NB4 (cell line): ENCODE measurements around the gene CDC34.

Source experiments
- DNase-seq: peaks from one replicate; pipeline ENCODE4 v3.0.0; 2010; ENCODE audit warnings: low read depth
- H3K4me3 ChIP-seq: one replicate; pipeline ENCODE4 v1.5.1; 2011; ENCODE audit warnings: mild to moderate bottlenecking, low read depth, low read length, moderate library complexity
- CTCF ChIP-seq: IDR thresholded peaks from one replicate; pipeline ENCODE4 v1.5.1; 2012; ENCODE audit warnings: low read depth, low read length
- MAX ChIP-seq: IDR thresholded peaks from 2 replicates; pipeline ENCODE4 v1.6.1; 2011; ENCODE audit warnings: low read depth, low read length
- MYC ChIP-seq: IDR thresholded peaks from 2 replicates; pipeline ENCODE4 v1.6.1; 2011; ENCODE audit warnings: low read depth, low read length
- POLR2A ChIP-seq: IDR thresholded peaks from 2 replicates; pipeline ENCODE4 v1.6.1; 2011; ENCODE audit warnings: mild to moderate bottlenecking; ENCODE audit not compliant: insufficient read length; ENCODE audit errors: extremely low read depth

Gene CDC34

GRCh38 chr19:517721-518597 is 13.6 kb upstream of the CDC34 start:
- DNase-seq: no peak
- no peak overlapping the region for H3K4me3 ChIP-seq
- TF ChIP-seq CTCF: no peak
- no peak for TF ChIP-seq POLR2A
- TF ChIP-seq MYC: no peak
- TF ChIP-seq MAX: no peak

- DNase-seq: no peak
- no peak for TF ChIP-seq CTCF
- no peak for TF ChIP-seq POLR2A
- TF ChIP-seq MAX: no peak
- no peak for TF ChIP-seq MYC
- no peak overlapping the region for H3K4me3 ChIP-seq
Observed at GRCh38 chr19:518598-519231, 12.8 kb upstream of the CDC34 start.

GRCh38 chr19:519449-519865 is 12.1 kb upstream of the CDC34 start:
- no peak for DNase-seq
- no peak for TF ChIP-seq MAX
- no peak overlapping the region for H3K4me3 ChIP-seq

- TF ChIP-seq MAX (no peak), POLR2A (no peak), MYC (no peak), CTCF (no peak)
- DNase-seq: no peak
- H3K4me3 ChIP-seq: no peak overlapping the region
Observed at GRCh38 chr19:522726-523125, 8.8 kb upstream of the CDC34 start.

- TF ChIP-seq CTCF (no peak), POLR2A (no peak), MYC (no peak), MAX (no peak)
- no peak overlapping the region for H3K4me3 ChIP-seq
- peak; percentile 59 for DNase-seq
Observed at GRCh38 chr19:524062-524674, 7.4 kb upstream of the CDC34 start.

- H3K4me3 ChIP-seq: no peak overlapping the region
- TF ChIP-seq POLR2A (no peak), CTCF (no peak)
- DNase-seq: no peak
Observed at GRCh38 chr19:525029-525428, 6.5 kb upstream of the CDC34 start.
